SK-N-MC (cell line): ENCODE measurements around the gene ASF1B.
A peak's percentile ranks its signal among the peaks of the same experiment; 100 is the strongest.
"Not testable (repeated sequence)": the region's sequence is repeated elsewhere in the genome, so short reads cannot be mapped to it uniquely, and the experiment has no call there.

Experiments
- DNase-seq: peaks from one replicate; pipeline ENCODE4 v3.0.0-alpha.2; 2011; ENCODE audit warnings: low read depth, low spot score
- H3K27ac ChIP-seq: fragments of 200-600 bp; sonication (generic); 2 replicates; pipeline ENCODE4 v1.5.1; 2016; ENCODE audit warnings: mixed run types
- H3K36me3 ChIP-seq: fragments of 200-600 bp; sonication (generic); 2 replicates; pipeline ENCODE4 v1.6.1; 2017; ENCODE audit warnings: antibody characterized with exemption, low read length, mixed read lengths; ENCODE audit not compliant: insufficient read depth
- H3K4me3 ChIP-seq: fragments of 200-600 bp; sonication (generic); 2 replicates; pipeline ENCODE4 v1.5.1; 2016
- H3K9ac ChIP-seq: fragments of 200-600 bp; sonication (generic); 2 replicates; pipeline ENCODE4 v1.8.0; 2017; ENCODE audit warnings: mixed run types, mixed read lengths; ENCODE audit not compliant: insufficient read length
- H3K9me3 ChIP-seq: fragments of 200-600 bp; sonication (generic); 2 replicates; pipeline ENCODE4 v1.6.1; 2017; ENCODE audit warnings: low read depth, mild to moderate bottlenecking, antibody characterized with exemption, low read length, moderate library complexity, mixed read lengths
- EZH2 ChIP-seq: fragments of 200-600 bp; sonication (generic); IDR thresholded peaks from one replicate; pipeline ENCODE4 v1.6.1; 2017; ENCODE audit warnings: antibody characterized with exemption
- FOXP2 ChIP-seq: optimal IDR thresholded peaks from 2 replicates; pipeline ENCODE3; 2011; ENCODE audit warnings: mild to moderate bottlenecking, moderate library complexity; ENCODE audit not compliant: insufficient read depth; ENCODE audit errors: extremely low read length, control extremely low read depth
- POLR2AphosphoS5 ChIP-seq: IDR thresholded peaks from 2 replicates; pipeline ENCODE4 v1.6.1; 2012; ENCODE audit warnings: mild to moderate bottlenecking, low read depth, low read length, borderline replicate concordance

The ASF1B gene

GRCh38 chr19:14146789-14147216, 10.4 kb upstream of the ASF1B start:
- Histone ChIP-seq H3K27ac (no peak overlapping the region; the same call in 1 of the 2 replicates), H3K36me3 (peaks cover 4% of the 10 kb centered on the region; the same call in 1 of the 2 replicates), H3K9me3 (no peaks in the 10 kb centered on the region), H3K9ac (no peak overlapping the region), H3K4me3 (no peak overlapping the region)
- DNase-seq = no peak
- TF ChIP-seq POLR2AphosphoS5 = no peak
- no peak for TF ChIP-seq EZH2
- no peak for TF ChIP-seq FOXP2

DNA sequence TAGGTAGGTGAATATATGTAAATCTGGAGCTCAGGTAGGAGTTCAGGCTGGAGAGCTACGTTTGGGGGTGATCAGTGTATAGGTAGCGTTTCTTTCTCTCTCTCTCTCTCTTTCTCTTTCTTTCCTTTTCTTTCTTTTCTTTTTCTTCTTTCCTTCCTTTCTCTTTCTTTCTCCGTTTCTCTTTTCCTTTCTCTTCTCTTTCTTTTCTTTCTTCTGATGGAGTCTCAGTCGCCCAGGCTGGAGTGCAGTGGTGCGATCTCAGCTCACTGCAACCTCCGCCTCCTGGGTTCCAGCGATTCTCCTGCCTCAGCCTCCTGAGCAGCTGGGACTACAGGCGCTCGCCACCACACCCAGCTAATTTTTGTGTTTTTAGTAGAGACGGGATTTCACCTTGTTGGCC, 9.8 kb upstream of the ASF1B start:
- not testable (repeated sequence) for DNase-seq, H3K4me3 ChIP-seq, H3K36me3 ChIP-seq, H3K9ac ChIP-seq, H3K9me3 ChIP-seq
- H3K27ac ChIP-seq = peak overlapping the region; percentile 46; the same call in 1 of the 2 replicates

DNA sequence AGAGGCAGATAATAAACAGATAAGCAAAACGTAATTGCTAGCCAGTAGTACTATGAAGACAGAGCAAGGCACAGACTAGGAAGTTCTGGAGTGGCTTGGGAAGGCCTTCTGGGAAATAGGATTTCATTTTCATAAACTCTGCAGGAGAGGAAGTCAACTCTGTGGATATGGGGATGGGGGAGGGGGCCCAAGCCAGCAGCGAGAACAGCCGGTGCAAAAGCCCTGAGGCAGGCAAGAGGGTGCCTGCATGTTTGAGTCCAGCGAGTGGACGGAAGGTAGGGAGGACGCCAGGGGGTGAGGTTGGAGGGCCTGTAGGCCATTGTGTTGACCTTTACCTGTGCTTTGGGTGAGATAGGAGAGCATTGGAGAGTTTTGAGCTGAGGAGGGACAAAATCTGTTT, 9.0 kb upstream of the ASF1B start:
- TF ChIP-seq POLR2AphosphoS5 = no peak
- no peak for TF ChIP-seq EZH2
- no peak for TF ChIP-seq FOXP2
- Histone ChIP-seq H3K27ac (peak overlapping the region; percentile 82), H3K36me3 (no peaks in the 10 kb centered on the region), H3K9me3 (no peaks in the 10 kb centered on the region), H3K9ac (no peak overlapping the region), H3K4me3 (no peak overlapping the region)
- DNase-seq = no peak

- no peak overlapping the region for H3K9ac ChIP-seq
- TF ChIP-seq POLR2AphosphoS5 = no peak
- no peaks in the 10 kb centered on the region for H3K9me3 ChIP-seq
- DNase-seq = no peak
- no peak overlapping the region for H3K4me3 ChIP-seq
- H3K27ac ChIP-seq = no peak overlapping the region
- H3K36me3 ChIP-seq = no peaks in the 10 kb centered on the region
Measured at GRCh38 chr19:14142262-14143190, 6.1 kb upstream of the ASF1B start.

DNA sequence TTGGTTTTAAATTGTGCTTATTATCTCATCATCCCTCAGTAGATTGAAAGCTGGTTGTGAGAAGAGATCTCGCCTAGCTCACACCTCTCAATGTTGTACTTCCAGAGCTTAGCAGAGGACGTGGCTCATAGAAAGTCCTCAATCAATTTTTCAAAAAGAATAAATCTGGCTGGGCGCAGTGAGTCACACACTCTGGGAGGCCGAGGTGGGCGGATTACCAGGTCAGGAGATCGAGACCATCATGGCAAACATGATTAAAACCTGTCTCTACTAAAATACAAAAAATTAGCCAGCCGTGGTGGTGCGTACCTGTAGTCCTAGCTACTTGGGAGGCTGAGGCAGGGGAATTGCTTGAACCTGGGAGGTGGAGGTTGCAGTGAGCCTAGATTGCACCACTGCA, 4.7 kb upstream of the ASF1B start:
- Histone ChIP-seq H3K27ac (no peak overlapping the region), H3K4me3 (no peak overlapping the region), H3K36me3 (no peaks in the 10 kb centered on the region), H3K9me3 (no peaks in the 10 kb centered on the region), H3K9ac (no peak overlapping the region)
- no peak for DNase-seq
- TF ChIP-seq POLR2AphosphoS5 (no peak), EZH2 (no peak), FOXP2 (no peak)

- H3K9me3 ChIP-seq = no peaks in the 10 kb centered on the region
- DNase-seq = no peak
- H3K9ac ChIP-seq = no peak overlapping the region
- H3K4me3 ChIP-seq = 0 out of 2 replicates have a peak overlapping the region, but pooled peaks have one; percentile 1
- H3K27ac ChIP-seq = no peak overlapping the region
- TF ChIP-seq FOXP2 (no peak), POLR2AphosphoS5 (no peak), EZH2 (no peak)
- H3K36me3 ChIP-seq = no peaks in the 10 kb centered on the region
Measured at GRCh38 chr19:14139944-14140343, 3.6 kb upstream of the ASF1B start.

- no peak for DNase-seq
- TF ChIP-seq EZH2 (no peak), FOXP2 (no peak), POLR2AphosphoS5 (no peak)
- Histone ChIP-seq H3K36me3 (no peaks in the 10 kb centered on the region), H3K9ac (no peak overlapping the region), H3K4me3 (no peak overlapping the region), H3K9me3 (no peaks in the 10 kb centered on the region), H3K27ac (0 out of 2 replicates have a peak overlapping the region, but pooled peaks have one; percentile 27)
Measured at GRCh38 chr19:14138576-14139265, 2.3 kb upstream of the ASF1B start.

GRCh38 chr19:14135985-14136508, 342 bp downstream of the ASF1B start:
- H3K9ac ChIP-seq = peak overlapping the region; percentile 82
- H3K9me3 ChIP-seq = no peaks in the 10 kb centered on the region
- peak overlapping the region; percentile 93 for H3K4me3 ChIP-seq
- H3K36me3 ChIP-seq = no peaks in the 10 kb centered on the region
- H3K27ac ChIP-seq = no peak overlapping the region
- no peak for DNase-seq
- no peak for TF ChIP-seq EZH2
- TF ChIP-seq POLR2AphosphoS5 = no peak
- no peak for TF ChIP-seq FOXP2
